D341Med (cell line): ENCODE data around the gene SLC9A6.
"Not testable (repeated sequence)": the region's sequence is repeated elsewhere in the genome, so short reads cannot be mapped to it uniquely, and the experiment has no call there.

ENCODE experiments used
- DNase-seq: peaks from one replicate; pipeline ENCODE4 v3.0.0; 2012; ENCODE audit warnings: low spot score

The SLC9A6 gene

GRCh38 chrX:136063340-136064079 is 78.3 kb downstream of the SLC9A6 start:
- DNase-seq: no peak

GRCh38 chrX:136064661-136065043 is 79.4 kb downstream of the SLC9A6 start:
- DNase-seq: no peak

- peak; percentile 24 for DNase-seq
These were observed 79.9 kb downstream of the SLC9A6 start for GRCh38 chrX:136065044-136065671.

- DNase-seq: no peak
These were observed 81.9 kb downstream of the SLC9A6 start for GRCh38 chrX:136067097-136067496.

GRCh38 chrX:136067966-136068365 is 82.7 kb downstream of the SLC9A6 start:
- DNase-seq: no peak

DNA sequence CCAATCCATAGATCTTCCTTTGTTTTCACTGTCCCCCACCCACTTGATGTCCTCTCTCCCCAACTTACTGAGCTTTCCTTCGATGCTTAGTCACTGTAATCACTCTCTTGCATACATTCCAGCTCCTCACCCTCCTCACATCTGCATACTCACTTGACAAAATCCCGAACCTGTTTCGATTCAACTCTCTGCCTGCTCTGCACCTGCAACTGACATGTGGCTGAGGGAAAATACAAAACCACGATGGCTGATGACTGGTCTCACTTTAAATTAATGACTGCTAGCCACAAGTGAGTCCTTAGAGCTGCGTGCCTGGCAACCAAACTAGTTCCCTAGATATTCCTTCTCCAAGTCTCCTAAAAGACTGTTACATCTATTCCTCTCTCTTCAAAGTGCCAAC is 91.7 kb downstream of the SLC9A6 start:
- no peak for DNase-seq

DNA sequence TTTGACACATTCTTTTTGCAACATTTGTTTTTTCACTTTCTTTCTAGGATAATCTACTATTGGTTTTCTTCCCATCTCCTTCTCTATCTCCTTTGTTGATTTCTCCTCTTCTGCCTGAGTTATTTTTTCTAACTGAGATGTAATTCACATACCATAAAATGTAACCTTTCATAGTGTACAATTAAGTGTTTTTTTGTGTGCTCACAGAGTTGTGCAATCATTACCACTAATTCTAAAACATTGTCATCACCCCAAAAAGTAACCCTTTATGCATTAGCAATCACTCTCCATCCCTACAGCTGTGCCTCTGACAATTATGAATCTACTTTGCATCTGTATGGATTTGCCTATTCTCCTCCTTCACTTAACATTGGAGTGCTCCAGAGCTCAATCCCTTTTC is 95.5 kb downstream of the SLC9A6 start:
- DNase-seq: no peak

DNA sequence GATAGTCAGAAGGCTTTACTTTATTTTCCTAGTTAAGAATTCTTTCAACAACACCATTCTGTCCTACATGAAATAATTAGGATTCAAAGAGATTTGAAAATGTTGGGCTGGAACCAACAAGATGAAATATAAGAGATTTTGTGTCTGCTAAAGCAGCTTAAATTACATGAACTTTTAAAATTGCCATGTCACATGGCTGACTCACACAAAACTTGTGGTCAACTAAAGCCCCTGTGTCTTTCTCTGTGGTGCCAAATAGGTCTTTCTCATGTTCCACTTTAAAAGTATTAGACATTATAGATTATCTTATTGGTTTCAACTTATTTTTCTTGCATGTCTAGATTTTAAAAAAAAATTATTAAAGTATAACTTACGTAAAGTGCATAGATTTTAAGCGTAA is 101.3 kb downstream of the SLC9A6 start:
- DNase-seq: no peak

GRCh38 chrX:136091898-136092297 is 106.7 kb downstream of the SLC9A6 start:
- not testable (repeated sequence) for DNase-seq

GRCh38 chrX:136094962-136095361 is 109.7 kb downstream of the SLC9A6 start:
- no peak for DNase-seq
